Measurements from ENCODE around the gene SYNE1. TPM values are rescaled to one million over a fixed set of nuclear protein-coding genes. Genes with fewer than 3 reads are reported as not detected.

The SYNE1 gene
- total RNA-seq, 1 donor: 143 TPM

DNA sequence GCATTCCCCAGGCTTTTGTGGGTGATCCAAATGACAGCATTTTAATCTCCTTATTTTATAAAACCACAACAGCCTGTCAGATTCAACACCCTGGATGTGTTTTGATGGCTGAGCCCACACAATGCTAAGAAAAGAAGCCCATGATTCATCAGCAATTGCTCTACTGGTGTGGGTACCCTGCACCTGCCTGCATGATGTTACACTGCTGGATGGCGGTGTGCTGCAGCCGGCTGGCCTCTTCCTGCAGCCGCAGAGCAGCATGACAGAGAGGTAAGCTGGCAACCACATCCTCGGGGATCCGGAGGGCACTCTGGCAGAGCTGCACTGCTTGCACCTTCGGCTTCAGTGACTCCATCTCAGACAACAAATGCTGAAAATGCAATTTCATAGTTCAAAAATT lies 327.5 kb downstream of the SYNE1 start:
- Histone ChIP-seq H3K27me3 (ENCODE audit: insufficient read depth, low read length) (no peaks in the 10 kb centered on the region), H3K9me3 (ENCODE audit: low read depth, low read length) (no peaks in the 10 kb centered on the region), H3K4me3 (ENCODE audit: low read length) (no peak overlapping the region), H3K4me1 (ENCODE audit: insufficient read depth, low read length) (peaks cover 11% of the 10 kb centered on the region)

- Histone ChIP-seq H3K4me1 (ENCODE audit: insufficient read depth, low read length) (peaks cover 11% of the 10 kb centered on the region), H3K4me3 (ENCODE audit: low read length) (no peak overlapping the region), H3K27me3 (ENCODE audit: insufficient read depth, low read length) (no peaks in the 10 kb centered on the region), H3K9me3 (ENCODE audit: low read depth, low read length) (no peaks in the 10 kb centered on the region)
Measured at GRCh38 chr6:152309006-152309405, 328.2 kb downstream of the SYNE1 start.

DNA sequence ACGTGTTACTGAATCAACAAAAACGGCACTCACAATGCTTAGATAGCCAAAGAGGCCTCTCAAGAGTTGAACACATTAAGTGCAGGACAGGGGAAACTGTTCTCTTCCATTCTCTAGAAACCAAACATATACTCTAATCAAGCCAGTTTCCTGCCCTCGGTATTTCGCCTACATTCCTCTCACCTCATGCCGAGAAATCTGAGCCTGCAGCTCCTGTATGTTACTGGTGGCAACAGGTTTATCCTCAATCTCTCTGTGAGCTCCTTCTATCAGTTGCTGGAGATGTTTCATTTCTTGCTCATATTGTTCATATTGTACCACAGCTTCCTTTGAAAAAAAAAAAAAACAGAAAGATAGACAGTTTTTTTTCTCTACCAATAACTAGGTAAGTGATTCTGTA lies 328.9 kb downstream of the SYNE1 start:
- no peak overlapping the region for H3K4me3 ChIP-seq (ENCODE audit: low read length)
- no peaks in the 10 kb centered on the region for H3K9me3 ChIP-seq (ENCODE audit: low read depth, low read length)
- peaks cover 11% of the 10 kb centered on the region for H3K4me1 ChIP-seq (ENCODE audit: insufficient read depth, low read length)
- no peaks in the 10 kb centered on the region for H3K27me3 ChIP-seq (ENCODE audit: insufficient read depth, low read length)

- H3K4me3 ChIP-seq (ENCODE audit: low read length): no peak overlapping the region
- H3K4me1 ChIP-seq (ENCODE audit: insufficient read depth, low read length): peaks cover 18% of the 10 kb centered on the region
- H3K9me3 ChIP-seq (ENCODE audit: low read depth, low read length): no peaks in the 10 kb centered on the region
- H3K27me3 ChIP-seq (ENCODE audit: insufficient read depth, low read length): no peaks in the 10 kb centered on the region
Measured at GRCh38 chr6:152305672-152306071, 331.5 kb downstream of the SYNE1 start.

- peaks cover 19% of the 10 kb centered on the region for H3K4me1 ChIP-seq (ENCODE audit: insufficient read depth, low read length)
- no peaks in the 10 kb centered on the region for H3K9me3 ChIP-seq (ENCODE audit: low read depth, low read length)
- H3K27me3 ChIP-seq (ENCODE audit: insufficient read depth, low read length): no peaks in the 10 kb centered on the region
- H3K4me3 ChIP-seq (ENCODE audit: low read length): peak overlapping the region; percentile 81
Measured at GRCh38 chr6:152301765-152302568, 335.2 kb downstream of the SYNE1 start.

DNA sequence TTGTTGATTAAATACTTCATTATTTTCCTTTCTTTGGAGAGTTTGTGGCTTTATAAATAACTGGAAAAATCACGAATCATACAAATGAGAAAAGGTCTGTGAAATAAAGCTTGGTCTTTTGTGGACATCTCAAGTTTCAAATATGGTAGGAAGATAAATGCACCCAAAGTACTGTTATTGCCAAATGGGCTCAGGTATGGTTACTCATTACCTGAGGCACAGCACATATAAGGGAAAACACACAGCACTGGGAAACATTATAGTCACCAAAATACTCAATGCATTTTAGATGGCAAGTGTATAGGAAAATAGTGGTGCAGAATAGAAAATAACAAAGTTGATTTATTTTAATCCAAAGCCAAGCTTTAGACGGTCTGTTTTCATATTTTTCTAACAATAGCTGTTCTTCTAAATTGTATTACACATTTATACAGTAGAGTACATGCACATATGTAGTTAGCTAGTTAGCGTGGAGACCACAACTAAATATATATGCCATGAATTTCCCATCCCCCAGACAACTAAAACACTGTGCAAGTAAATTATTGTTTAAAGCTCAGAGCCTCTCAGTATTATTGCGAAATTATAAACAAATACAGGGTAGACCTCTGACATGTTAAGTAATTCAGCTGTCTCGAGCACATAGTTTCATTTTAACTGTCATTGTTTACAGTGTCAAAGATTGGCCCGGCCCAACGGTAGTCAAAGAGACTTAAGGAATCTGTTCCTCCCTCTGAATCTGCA lies 336.0 kb downstream of the SYNE1 start:
- Histone ChIP-seq H3K9me3 (ENCODE audit: low read depth, low read length) (no peaks in the 10 kb centered on the region), H3K4me3 (ENCODE audit: low read length) (peak overlapping the region; percentile 81), H3K27me3 (ENCODE audit: insufficient read depth, low read length) (no peaks in the 10 kb centered on the region), H3K4me1 (ENCODE audit: insufficient read depth, low read length) (peaks cover 19% of the 10 kb centered on the region)

GRCh38 chr6:152300517-152300916 lies 336.6 kb downstream of the SYNE1 start:
- Histone ChIP-seq H3K4me3 (ENCODE audit: low read length) (no peak overlapping the region), H3K27me3 (ENCODE audit: insufficient read depth, low read length) (no peaks in the 10 kb centered on the region), H3K9me3 (ENCODE audit: low read depth, low read length) (no peaks in the 10 kb centered on the region), H3K4me1 (ENCODE audit: insufficient read depth, low read length) (peaks cover 19% of the 10 kb centered on the region)

GRCh38 chr6:152298848-152299735 lies 338.1 kb downstream of the SYNE1 start:
- peaks cover 19% of the 10 kb centered on the region for H3K4me1 ChIP-seq (ENCODE audit: insufficient read depth, low read length)
- no peaks in the 10 kb centered on the region for H3K27me3 ChIP-seq (ENCODE audit: insufficient read depth, low read length)
- no peak overlapping the region for H3K4me3 ChIP-seq (ENCODE audit: low read length)
- no peaks in the 10 kb centered on the region for H3K9me3 ChIP-seq (ENCODE audit: low read depth, low read length)

DNA sequence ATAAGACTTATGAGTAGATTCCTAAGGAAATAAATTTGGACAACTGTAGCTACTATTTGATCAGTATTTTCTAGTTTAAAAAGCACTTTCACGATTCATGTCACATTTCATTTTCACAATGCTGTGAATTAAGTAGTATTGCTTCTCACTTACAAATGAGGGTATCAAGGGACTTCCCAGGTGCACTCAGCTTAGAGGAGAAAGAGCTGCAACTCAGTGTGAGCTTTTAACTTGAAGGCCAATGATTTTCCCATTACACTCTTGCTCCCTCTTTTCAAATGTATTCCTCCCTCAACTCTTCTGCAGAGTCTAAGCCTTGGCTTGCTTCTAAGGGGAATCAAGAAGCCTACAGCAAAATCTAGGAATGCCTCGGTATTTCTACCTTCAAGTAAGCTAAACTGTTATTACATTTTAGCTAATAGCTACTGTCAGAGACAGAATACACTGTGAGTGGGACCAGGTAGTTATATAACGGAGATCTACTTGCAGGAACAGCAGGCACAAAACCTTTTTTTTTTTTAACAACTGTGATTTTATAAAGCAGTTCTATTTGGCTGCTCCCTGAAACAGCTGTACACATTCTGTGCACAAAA lies 339.0 kb downstream of the SYNE1 start:
- Histone ChIP-seq H3K9me3 (ENCODE audit: low read depth, low read length) (no peaks in the 10 kb centered on the region), H3K4me3 (ENCODE audit: low read length) (no peak overlapping the region), H3K27me3 (ENCODE audit: insufficient read depth, low read length) (no peaks in the 10 kb centered on the region)

GRCh38 chr6:152296648-152297376 lies 340.4 kb downstream of the SYNE1 start:
- Histone ChIP-seq H3K9me3 (ENCODE audit: low read depth, low read length) (no peaks in the 10 kb centered on the region), H3K4me1 (ENCODE audit: insufficient read depth, low read length) (peaks cover 13% of the 10 kb centered on the region), H3K4me3 (ENCODE audit: low read length) (no peak overlapping the region), H3K27me3 (ENCODE audit: insufficient read depth, low read length) (no peaks in the 10 kb centered on the region)

More for the DNA sequence above, 339.0 kb downstream of the SYNE1 start:
- peaks cover 19% of the 10 kb centered on the region for H3K4me1 ChIP-seq (ENCODE audit: insufficient read depth, low read length)

DNA sequence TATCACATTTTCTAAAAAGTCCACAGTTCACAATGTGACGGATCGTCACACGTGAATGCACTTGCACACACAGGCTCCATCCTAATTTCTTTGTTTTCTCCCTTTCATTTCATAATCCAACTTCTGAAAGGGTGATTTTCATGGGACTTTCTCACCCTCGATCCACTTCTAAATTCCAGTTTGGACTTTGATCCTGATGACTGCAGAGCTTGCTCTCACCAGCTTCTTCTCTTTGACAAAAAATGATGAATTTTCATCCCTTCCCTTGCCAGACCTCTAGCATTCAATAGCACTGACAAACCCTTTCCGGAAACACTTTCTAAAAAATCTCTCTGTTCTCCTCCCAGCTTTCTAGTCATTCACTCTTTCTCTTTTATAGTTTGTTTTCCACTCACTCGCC lies 341.2 kb downstream of the SYNE1 start:
- Histone ChIP-seq H3K9me3 (ENCODE audit: low read depth, low read length) (no peaks in the 10 kb centered on the region), H3K4me3 (ENCODE audit: low read length) (no peak overlapping the region), H3K4me1 (ENCODE audit: insufficient read depth, low read length) (peaks cover 11% of the 10 kb centered on the region), H3K27me3 (ENCODE audit: insufficient read depth, low read length) (no peaks in the 10 kb centered on the region)

- no peaks in the 10 kb centered on the region for H3K9me3 ChIP-seq (ENCODE audit: low read depth, low read length)
- H3K27me3 ChIP-seq (ENCODE audit: insufficient read depth, low read length): no peaks in the 10 kb centered on the region
- H3K4me3 ChIP-seq (ENCODE audit: low read length): no peak overlapping the region
- peaks cover 6% of the 10 kb centered on the region for H3K4me1 ChIP-seq (ENCODE audit: insufficient read depth, low read length)
Measured at GRCh38 chr6:152295346-152295745, 341.8 kb downstream of the SYNE1 start.

DNA sequence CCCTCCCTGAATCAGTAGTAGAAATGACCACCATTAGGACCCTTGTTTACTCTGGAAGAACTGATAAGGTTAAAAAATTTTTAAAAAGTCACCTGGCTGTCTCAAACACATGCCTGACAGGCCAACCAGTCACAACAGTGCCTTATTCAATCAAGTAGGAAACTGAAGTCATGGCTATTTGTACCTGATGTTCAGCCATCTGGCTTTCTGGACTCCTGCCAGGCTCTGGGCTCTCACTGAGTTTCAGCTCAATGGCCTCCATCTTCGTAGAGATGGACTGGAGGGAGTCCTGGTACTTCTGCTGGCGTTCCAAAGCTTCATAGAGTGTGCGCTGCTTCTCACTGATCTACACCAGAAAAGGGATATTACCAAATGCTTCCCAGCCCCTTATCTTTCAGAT lies 343.8 kb downstream of the SYNE1 start:
- no peaks in the 10 kb centered on the region for H3K27me3 ChIP-seq (ENCODE audit: insufficient read depth, low read length)
- H3K4me3 ChIP-seq (ENCODE audit: low read length): no peak overlapping the region
- H3K4me1 ChIP-seq (ENCODE audit: insufficient read depth, low read length): no peaks in the 10 kb centered on the region
- no peaks in the 10 kb centered on the region for H3K9me3 ChIP-seq (ENCODE audit: low read depth, low read length)

DNA sequence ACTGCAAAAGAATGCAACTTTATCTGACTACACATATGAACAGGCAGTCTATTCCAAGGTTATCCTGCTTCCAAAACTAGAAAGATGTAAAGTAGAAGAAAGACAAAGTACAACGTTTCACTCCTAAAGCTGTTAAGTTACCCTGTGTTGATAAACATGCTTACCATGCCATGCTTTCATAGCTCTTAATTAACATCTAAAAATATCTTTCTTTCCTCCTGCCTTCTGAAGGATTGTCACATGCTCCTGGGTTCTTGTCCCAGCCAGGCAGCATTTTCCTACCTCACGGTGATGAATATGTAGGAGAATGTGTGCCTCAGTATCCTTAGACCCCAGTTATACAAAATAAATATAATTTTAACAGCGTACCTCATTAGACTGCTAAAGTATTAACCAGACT lies 344.6 kb downstream of the SYNE1 start:
- Histone ChIP-seq H3K4me1 (ENCODE audit: insufficient read depth, low read length) (no peaks in the 10 kb centered on the region), H3K9me3 (ENCODE audit: low read depth, low read length) (no peaks in the 10 kb centered on the region), H3K27me3 (ENCODE audit: insufficient read depth, low read length) (no peaks in the 10 kb centered on the region), H3K4me3 (ENCODE audit: low read length) (no peak overlapping the region)

All from mononuclear cell (primary cell).